ENCODE data around the gene PRR20E. TPM values are rescaled to one million over a fixed set of nuclear protein-coding genes. Genes with fewer than 3 reads are reported as not detected.
"Not testable (repeated sequence)": the region's sequence is repeated elsewhere in the genome, so short reads cannot be mapped to it uniquely, and the experiment has no call there.

PRR20E gene
- total RNA-seq, 4 donors from 2014 or later = not detected

DNA sequence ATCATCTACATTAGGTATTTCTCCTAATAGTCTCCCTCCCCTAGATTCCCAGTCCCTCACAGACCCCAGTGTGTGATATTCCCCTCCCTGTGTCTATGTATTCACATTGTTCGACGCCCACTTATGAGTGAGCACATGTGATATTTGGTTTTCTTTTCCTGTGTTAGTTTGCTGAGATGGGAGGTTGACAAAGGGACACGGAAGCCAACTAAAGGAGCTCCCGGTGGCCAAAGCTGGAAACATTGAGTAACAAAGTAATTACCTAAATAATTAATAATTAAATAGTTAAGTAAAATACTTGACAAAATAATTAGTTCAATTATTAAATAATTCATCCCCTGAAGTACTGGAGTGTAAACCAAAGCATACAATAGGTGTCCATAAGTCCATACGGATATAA, 28.0 kb upstream of the PRR20E start:
- WGBS, 2 donors (ENCODE audit: low coverage in 1 of 2) = 93 to 96% methylated on average over 2 to 3 of the region's 5 CpGs
- H3K27ac ChIP-seq = no peak overlapping the region
- H3K9me3 ChIP-seq = no peaks in the 10 kb centered on the region
- H3K4me1 ChIP-seq = no peaks in the 10 kb centered on the region
- TF ChIP-seq, protein P1, sequence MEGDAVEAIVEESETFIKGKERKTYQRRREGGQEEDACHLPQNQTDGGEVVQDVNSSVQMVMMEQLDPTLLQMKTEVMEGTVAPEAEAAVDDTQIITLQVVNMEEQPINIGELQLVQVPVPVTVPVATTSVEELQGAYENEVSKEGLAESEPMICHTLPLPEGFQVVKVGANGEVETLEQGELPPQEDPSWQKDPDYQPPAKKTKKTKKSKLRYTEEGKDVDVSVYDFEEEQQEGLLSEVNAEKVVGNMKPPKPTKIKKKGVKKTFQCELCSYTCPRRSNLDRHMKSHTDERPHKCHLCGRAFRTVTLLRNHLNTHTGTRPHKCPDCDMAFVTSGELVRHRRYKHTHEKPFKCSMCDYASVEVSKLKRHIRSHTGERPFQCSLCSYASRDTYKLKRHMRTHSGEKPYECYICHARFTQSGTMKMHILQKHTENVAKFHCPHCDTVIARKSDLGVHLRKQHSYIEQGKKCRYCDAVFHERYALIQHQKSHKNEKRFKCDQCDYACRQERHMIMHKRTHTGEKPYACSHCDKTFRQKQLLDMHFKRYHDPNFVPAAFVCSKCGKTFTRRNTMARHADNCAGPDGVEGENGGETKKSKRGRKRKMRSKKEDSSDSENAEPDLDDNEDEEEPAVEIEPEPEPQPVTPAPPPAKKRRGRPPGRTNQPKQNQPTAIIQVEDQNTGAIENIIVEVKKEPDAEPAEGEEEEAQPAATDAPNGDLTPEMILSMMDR (IDR thresholded peaks at IDR 0.05) = no peak
- no peak for TF ChIP-seq POLR2AphosphoS5 (IDR thresholded peaks at IDR 0.05)
- no peak for TF ChIP-seq EP300 (IDR thresholded peaks at IDR 0.05)
- TF ChIP-seq POLR2A (IDR thresholded peaks at IDR 0.05) = no peak
- no peak overlapping the region for H3K4me3 ChIP-seq
- no peak for ATAC-seq
- H3K27me3 ChIP-seq = no peaks in the 10 kb centered on the region
- H3K36me3 ChIP-seq = no peaks in the 10 kb centered on the region

DNA sequence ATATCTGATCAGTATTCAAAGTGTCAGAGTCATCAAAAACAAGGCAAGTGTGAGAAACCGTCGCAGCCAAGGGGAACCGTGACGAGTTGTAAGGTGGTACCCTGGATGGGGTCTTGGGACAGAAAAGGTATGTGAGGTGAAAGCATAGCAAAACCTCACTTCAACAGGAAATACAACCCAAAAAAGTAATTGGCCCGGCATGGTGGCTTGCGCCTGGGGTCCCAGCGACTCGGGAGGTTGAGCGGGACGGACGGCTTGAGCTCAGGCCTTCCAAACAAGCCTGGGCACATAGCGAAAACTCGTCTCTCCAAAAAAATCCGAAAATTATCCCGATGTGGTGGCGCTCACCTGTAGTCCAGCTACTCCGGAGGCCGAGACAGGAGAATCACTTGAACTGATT, 27.2 kb upstream of the PRR20E start:
- not testable (repeated sequence) for ATAC-seq, H3K9me3 ChIP-seq, H3K36me3 ChIP-seq, H3K27ac ChIP-seq, H3K4me1 ChIP-seq, H3K4me3 ChIP-seq, H3K27me3 ChIP-seq
- no CpG with 5 or more reads among the region's 18 CpGs for WGBS, 2 donors (ENCODE audit: low coverage in 1 of 2)

DNA sequence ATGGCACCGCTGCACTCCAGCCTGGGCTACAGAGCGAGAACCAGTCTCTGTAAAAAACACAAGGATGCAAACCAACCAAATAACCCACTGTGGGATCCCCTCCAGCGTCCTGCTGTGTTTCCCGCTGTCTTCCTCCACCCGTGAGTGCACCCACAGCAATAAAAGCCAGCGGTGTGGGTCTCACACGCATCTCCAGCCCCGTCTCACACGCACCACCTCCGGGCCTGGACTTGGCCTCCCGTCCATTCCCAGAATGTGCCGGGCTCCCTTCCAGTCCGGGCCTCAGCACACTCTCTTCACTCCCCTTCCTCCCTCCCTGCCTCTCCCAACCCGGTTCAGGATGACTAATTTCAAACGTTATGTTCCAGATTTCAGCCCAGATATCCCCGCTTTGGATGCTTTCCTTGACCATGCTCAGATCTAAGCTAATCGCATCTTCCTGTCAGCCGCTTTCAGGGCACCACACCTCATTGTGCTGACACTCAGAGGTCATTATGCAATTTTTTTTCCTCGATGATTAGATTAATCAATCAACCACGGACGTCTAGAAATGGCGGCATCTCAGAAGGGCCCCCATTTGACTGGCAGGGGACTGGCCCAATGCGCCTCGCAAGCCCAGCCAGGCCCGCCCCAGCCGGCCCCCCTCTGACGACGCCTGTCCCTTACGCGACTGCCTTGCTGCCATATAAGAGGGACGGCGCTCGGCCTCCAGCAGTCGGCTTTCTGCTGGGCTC, 26.6 kb upstream of the PRR20E start, which contains the start of gene PRR20A:
TSS of gene PRR20A (plus strand) at position 684 of the 734 bp plus-strand sequence. CDS start 387 bp downstream, outside the sequence.
- not testable (repeated sequence) for H3K4me3 ChIP-seq, ATAC-seq, H3K27ac ChIP-seq, H3K4me1 ChIP-seq, H3K36me3 ChIP-seq, H3K27me3 ChIP-seq, H3K9me3 ChIP-seq
- WGBS, 2 donors (ENCODE audit: low coverage in 1 of 2) = no CpG with 5 or more reads among the region's 34 CpGs

DNA sequence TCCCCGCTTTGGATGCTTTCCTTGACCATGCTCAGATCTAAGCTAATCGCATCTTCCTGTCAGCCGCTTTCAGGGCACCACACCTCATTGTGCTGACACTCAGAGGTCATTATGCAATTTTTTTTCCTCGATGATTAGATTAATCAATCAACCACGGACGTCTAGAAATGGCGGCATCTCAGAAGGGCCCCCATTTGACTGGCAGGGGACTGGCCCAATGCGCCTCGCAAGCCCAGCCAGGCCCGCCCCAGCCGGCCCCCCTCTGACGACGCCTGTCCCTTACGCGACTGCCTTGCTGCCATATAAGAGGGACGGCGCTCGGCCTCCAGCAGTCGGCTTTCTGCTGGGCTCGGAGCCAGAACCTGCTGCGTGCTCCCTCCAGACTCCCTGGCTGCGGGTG, 19.8 kb upstream of the PRR20E start, which contains the start of gene PRR20B:
TSS of gene PRR20B (plus strand) at position 301 of the 400 bp plus-strand sequence. CDS start 387 bp downstream, outside the sequence.
- H3K9me3 ChIP-seq, H3K36me3 ChIP-seq, H3K27ac ChIP-seq, H3K27me3 ChIP-seq, H3K4me1 ChIP-seq, H3K4me3 ChIP-seq, ATAC-seq: not testable (repeated sequence)
- no CpG with 5 or more reads among the region's 22 CpGs for WGBS, 2 donors (ENCODE audit: low coverage in 1 of 2)

DNA sequence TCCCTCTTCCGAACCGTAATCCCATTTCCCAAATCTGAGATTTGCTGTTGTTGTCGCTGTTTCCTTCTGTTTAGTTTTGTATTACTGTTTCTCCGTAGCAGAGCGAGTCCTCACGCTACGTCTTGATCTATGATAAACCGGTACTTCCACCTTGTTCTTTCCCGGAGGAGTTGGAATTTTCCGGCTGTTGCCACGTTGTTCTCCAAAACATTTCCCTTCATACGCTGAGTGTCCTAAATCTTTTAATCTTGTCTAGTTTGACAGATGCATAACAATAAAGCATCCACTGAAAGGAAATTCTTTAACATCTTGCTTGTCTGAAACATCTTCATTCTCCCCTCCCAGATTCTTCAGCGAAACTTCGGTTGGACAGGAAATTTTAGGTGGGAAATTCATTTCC, 18.9 kb upstream of the PRR20E start:
- not testable (repeated sequence) for ATAC-seq, H3K4me1 ChIP-seq, H3K27me3 ChIP-seq, H3K36me3 ChIP-seq, H3K4me3 ChIP-seq, H3K9me3 ChIP-seq, H3K27ac ChIP-seq
- 94 to 95% methylated on average over 8 to 9 of the region's 14 CpGs for WGBS, 2 donors (ENCODE audit: low coverage in 1 of 2)

DNA sequence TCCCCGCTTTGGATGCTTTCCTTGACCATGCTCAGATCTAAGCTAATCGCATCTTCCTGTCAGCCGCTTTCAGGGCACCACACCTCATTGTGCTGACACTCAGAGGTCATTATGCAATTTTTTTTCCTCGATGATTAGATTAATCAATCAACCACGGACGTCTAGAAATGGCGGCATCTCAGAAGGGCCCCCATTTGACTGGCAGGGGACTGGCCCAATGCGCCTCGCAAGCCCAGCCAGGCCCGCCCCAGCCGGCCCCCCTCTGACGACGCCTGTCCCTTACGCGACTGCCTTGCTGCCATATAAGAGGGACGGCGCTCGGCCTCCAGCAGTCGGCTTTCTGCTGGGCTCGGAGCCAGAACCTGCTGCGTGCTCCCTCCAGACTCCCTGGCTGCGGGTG, 13.2 kb upstream of the PRR20E start, which contains the start of gene PRR20C:
TSS of gene PRR20C (plus strand) at position 301 of the 400 bp plus-strand sequence. CDS start 387 bp downstream, outside the sequence.
- H3K36me3 ChIP-seq, H3K27me3 ChIP-seq, H3K9me3 ChIP-seq, H3K27ac ChIP-seq, H3K4me3 ChIP-seq, ATAC-seq, H3K4me1 ChIP-seq: not testable (repeated sequence)
- no CpG with 5 or more reads among the region's 22 CpGs for WGBS, 2 donors (ENCODE audit: low coverage in 1 of 2)

DNA sequence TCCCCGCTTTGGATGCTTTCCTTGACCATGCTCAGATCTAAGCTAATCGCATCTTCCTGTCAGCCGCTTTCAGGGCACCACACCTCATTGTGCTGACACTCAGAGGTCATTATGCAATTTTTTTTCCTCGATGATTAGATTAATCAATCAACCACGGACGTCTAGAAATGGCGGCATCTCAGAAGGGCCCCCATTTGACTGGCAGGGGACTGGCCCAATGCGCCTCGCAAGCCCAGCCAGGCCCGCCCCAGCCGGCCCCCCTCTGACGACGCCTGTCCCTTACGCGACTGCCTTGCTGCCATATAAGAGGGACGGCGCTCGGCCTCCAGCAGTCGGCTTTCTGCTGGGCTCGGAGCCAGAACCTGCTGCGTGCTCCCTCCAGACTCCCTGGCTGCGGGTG, 6.7 kb upstream of the PRR20E start, which contains the start of gene PRR20D:
TSS of gene PRR20D (plus strand) at position 301 of the 400 bp plus-strand sequence. CDS start 387 bp downstream, outside the sequence.
- WGBS, 2 donors (ENCODE audit: low coverage in 1 of 2) = no CpG with 5 or more reads among the region's 22 CpGs
- H3K4me3 ChIP-seq, H3K9me3 ChIP-seq, ATAC-seq, H3K36me3 ChIP-seq, H3K27me3 ChIP-seq, H3K27ac ChIP-seq, H3K4me1 ChIP-seq: not testable (repeated sequence)

GRCh38 chr13:57191667-57192066, 24.7 kb downstream of the PRR20E start:
- H3K4me1 ChIP-seq = no peaks in the 10 kb centered on the region
- no peaks in the 10 kb centered on the region for H3K36me3 ChIP-seq
- H3K27ac ChIP-seq = no peak overlapping the region
- TF ChIP-seq POLR2A (IDR thresholded peaks at IDR 0.05) = no peak
- no peak for TF ChIP-seq EP300 (IDR thresholded peaks at IDR 0.05)
- TF ChIP-seq, protein P1 (IDR thresholded peaks at IDR 0.05) = no peak
- TF ChIP-seq POLR2AphosphoS5 (IDR thresholded peaks at IDR 0.05) = no peak
- 62 to 92% methylated on average over 1 of the region's 1 CpG for WGBS, 2 donors (ENCODE audit: low coverage in 1 of 2)
- H3K4me3 ChIP-seq = no peak overlapping the region
- H3K27me3 ChIP-seq = no peaks in the 10 kb centered on the region
- ATAC-seq = no peak
- H3K9me3 ChIP-seq = no peaks in the 10 kb centered on the region
